ENCODE measurements around the gene STAT4.

STAT4 gene

GRCh38 chr2:191029280-191029950, 121.4 kb downstream of the STAT4 start:
- Histone ChIP-seq H3K9me3 (ENCODE audit: control insufficient read depth in 2 of 2, low read length in 2 of 2) (no peaks in the 10 kb centered on the region), H3K9ac (ENCODE audit: low read length in 2 of 2) (no peak overlapping the region), H3K27ac (ENCODE audit: low read length) (no peak overlapping the region), H3K4me1 (ENCODE audit: control insufficient read depth, insufficient read depth, low read length) (no peaks in the 10 kb centered on the region), H3K36me3 (ENCODE audit: control insufficient read depth in 2 of 2, insufficient read depth in 2 of 2, low read length in 2 of 2) (no peaks in the 10 kb centered on the region), H3K27me3 (ENCODE audit: control insufficient read depth in 1 of 2, insufficient read depth in 2 of 2, low read length in 2 of 2) (no peaks in the 10 kb centered on the region), H3K4me3 (ENCODE audit: low read length in 2 of 2) (no peak overlapping the region)

DNA sequence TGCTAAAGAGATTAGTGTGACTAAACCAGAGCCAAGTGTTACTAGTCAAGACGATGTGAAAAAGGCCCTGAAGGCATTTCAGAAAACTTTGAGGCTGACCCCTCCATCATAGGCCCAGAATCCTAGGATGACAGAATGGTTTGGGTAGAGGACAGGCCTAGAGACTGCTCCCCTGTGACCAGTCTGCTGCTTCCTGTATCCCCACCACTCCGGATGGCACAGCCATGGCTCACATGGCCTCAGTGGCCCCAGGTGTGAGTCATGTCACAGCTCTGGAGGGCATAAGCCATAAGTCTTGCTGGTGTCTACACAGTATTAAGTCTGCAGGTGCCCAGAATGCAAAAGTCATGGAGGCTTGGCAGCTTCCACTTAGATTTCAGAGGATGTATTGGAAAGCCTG, 124.4 kb downstream of the STAT4 start:
- Histone ChIP-seq H3K9me3 (ENCODE audit: control insufficient read depth in 2 of 2, low read length in 2 of 2) (no peaks in the 10 kb centered on the region), H3K27me3 (ENCODE audit: control insufficient read depth in 1 of 2, insufficient read depth in 2 of 2, low read length in 2 of 2) (no peaks in the 10 kb centered on the region), H3K4me1 (ENCODE audit: control insufficient read depth, insufficient read depth, low read length) (no peaks in the 10 kb centered on the region), H3K36me3 (ENCODE audit: control insufficient read depth in 2 of 2, insufficient read depth in 2 of 2, low read length in 2 of 2) (no peaks in the 10 kb centered on the region), H3K4me3 (ENCODE audit: low read length in 2 of 2) (no peak overlapping the region), H3K27ac (ENCODE audit: low read length) (no peak overlapping the region), H3K9ac (ENCODE audit: low read length in 2 of 2) (no peak overlapping the region)

GRCh38 chr2:191025135-191025534, 125.7 kb downstream of the STAT4 start:
- Histone ChIP-seq H3K27ac (ENCODE audit: low read length) (no peak overlapping the region), H3K4me1 (ENCODE audit: control insufficient read depth, insufficient read depth, low read length) (peaks cover 2% of the 10 kb centered on the region), H3K36me3 (ENCODE audit: control insufficient read depth in 2 of 2, insufficient read depth in 2 of 2, low read length in 2 of 2) (no peaks in the 10 kb centered on the region)

GRCh38 chr2:191023235-191023679, 127.5 kb downstream of the STAT4 start:
- Histone ChIP-seq H3K4me1 (ENCODE audit: control insufficient read depth, insufficient read depth, low read length) (peaks cover 2% of the 10 kb centered on the region), H3K27ac (ENCODE audit: low read length) (no peak overlapping the region), H3K36me3 (ENCODE audit: control insufficient read depth in 2 of 2, insufficient read depth in 2 of 2, low read length in 2 of 2) (no peaks in the 10 kb centered on the region), H3K9me3 (ENCODE audit: control insufficient read depth in 2 of 2, low read length in 2 of 2) (no peaks in the 10 kb centered on the region), H3K9ac (ENCODE audit: low read length in 2 of 2) (no peak overlapping the region), H3K4me3 (ENCODE audit: low read length in 2 of 2) (no peak overlapping the region), H3K27me3 (ENCODE audit: control insufficient read depth in 1 of 2, insufficient read depth in 2 of 2, low read length in 2 of 2) (no peaks in the 10 kb centered on the region)

More at GRCh38 chr2:191025135-191025534, 125.7 kb downstream of the STAT4 start:
- no peaks in the 10 kb centered on the region for H3K9me3 ChIP-seq (ENCODE audit: control insufficient read depth in 2 of 2, low read length in 2 of 2)
- no peaks in the 10 kb centered on the region for H3K27me3 ChIP-seq (ENCODE audit: control insufficient read depth in 1 of 2, insufficient read depth in 2 of 2, low read length in 2 of 2)
- H3K4me3 ChIP-seq (ENCODE audit: low read length in 2 of 2) = no peak overlapping the region
- H3K9ac ChIP-seq (ENCODE audit: low read length in 2 of 2) = no peak overlapping the region

GRCh38 chr2:191020742-191021381, 129.9 kb downstream of the STAT4 start:
- no peaks in the 10 kb centered on the region for H3K9me3 ChIP-seq (ENCODE audit: control insufficient read depth in 2 of 2, low read length in 2 of 2)
- H3K27me3 ChIP-seq (ENCODE audit: control insufficient read depth in 1 of 2, insufficient read depth in 2 of 2, low read length in 2 of 2) = no peaks in the 10 kb centered on the region
- H3K4me3 ChIP-seq (ENCODE audit: low read length in 2 of 2) = peak overlapping the region; percentile 78 to 89
- peaks cover 2% of the 10 kb centered on the region for H3K4me1 ChIP-seq (ENCODE audit: control insufficient read depth, insufficient read depth, low read length)
- H3K9ac ChIP-seq (ENCODE audit: low read length in 2 of 2) = peak overlapping the region; percentile 78 to 81
- no peaks in the 10 kb centered on the region for H3K36me3 ChIP-seq (ENCODE audit: control insufficient read depth in 2 of 2, insufficient read depth in 2 of 2, low read length in 2 of 2)
- H3K27ac ChIP-seq (ENCODE audit: low read length) = peak overlapping the region; percentile 82

DNA sequence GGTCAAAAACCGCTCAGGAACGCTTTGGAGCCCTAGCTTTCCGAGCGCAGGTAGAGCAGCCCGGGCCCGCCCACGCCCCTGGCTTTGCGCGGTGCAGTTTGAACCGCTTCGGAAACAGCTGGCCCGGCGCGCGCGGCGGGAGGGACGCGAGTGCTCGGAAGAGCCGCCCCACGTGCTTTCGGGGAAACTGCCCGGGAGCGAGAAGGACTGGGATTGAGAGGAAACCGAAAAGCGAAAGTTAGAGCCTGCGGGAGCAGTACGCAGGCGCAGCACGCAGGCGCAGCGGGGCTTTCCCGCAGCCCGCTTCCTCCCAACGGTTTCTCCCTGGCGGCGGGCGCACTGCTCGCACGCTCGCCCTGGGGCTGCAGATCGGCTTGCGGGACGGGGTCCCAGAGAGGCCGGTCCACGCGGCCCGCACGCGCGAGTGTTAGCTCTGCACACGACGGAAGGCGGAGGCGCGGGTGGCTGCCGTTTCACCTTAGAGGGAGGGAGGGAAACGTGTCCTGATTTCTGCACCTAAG, 130.5 kb downstream of the STAT4 start:
- H3K36me3 ChIP-seq (ENCODE audit: control insufficient read depth in 2 of 2, insufficient read depth in 2 of 2, low read length in 2 of 2) = no peaks in the 10 kb centered on the region
- H3K27ac ChIP-seq (ENCODE audit: low read length) = peak overlapping the region; percentile 82
- H3K27me3 ChIP-seq (ENCODE audit: control insufficient read depth in 1 of 2, insufficient read depth in 2 of 2, low read length in 2 of 2) = no peaks in the 10 kb centered on the region
- peak overlapping the region; percentile 78 to 89 for H3K4me3 ChIP-seq (ENCODE audit: low read length in 2 of 2)
- no peaks in the 10 kb centered on the region for H3K9me3 ChIP-seq (ENCODE audit: control insufficient read depth in 2 of 2, low read length in 2 of 2)
- peaks cover 2% of the 10 kb centered on the region for H3K4me1 ChIP-seq (ENCODE audit: control insufficient read depth, insufficient read depth, low read length)
- H3K9ac ChIP-seq (ENCODE audit: low read length in 2 of 2) = peak overlapping the region; percentile 78 to 81

GRCh38 chr2:191019376-191019775, 131.4 kb downstream of the STAT4 start:
- Histone ChIP-seq H3K27me3 (ENCODE audit: control insufficient read depth in 1 of 2, insufficient read depth in 2 of 2, low read length in 2 of 2) (no peaks in the 10 kb centered on the region), H3K4me3 (ENCODE audit: low read length in 2 of 2) (no peak overlapping the region), H3K36me3 (ENCODE audit: control insufficient read depth in 2 of 2, insufficient read depth in 2 of 2, low read length in 2 of 2) (no peaks in the 10 kb centered on the region), H3K9ac (ENCODE audit: low read length in 2 of 2) (no peak overlapping the region), H3K4me1 (ENCODE audit: control insufficient read depth, insufficient read depth, low read length) (peaks cover 7% of the 10 kb centered on the region), H3K9me3 (ENCODE audit: control insufficient read depth in 2 of 2, low read length in 2 of 2) (no peaks in the 10 kb centered on the region), H3K27ac (ENCODE audit: low read length) (no peak overlapping the region)

GRCh38 chr2:191018643-191019119, 132.1 kb downstream of the STAT4 start:
- peaks cover 7% of the 10 kb centered on the region for H3K4me1 ChIP-seq (ENCODE audit: control insufficient read depth, insufficient read depth, low read length)
- H3K4me3 ChIP-seq (ENCODE audit: low read length in 2 of 2) = no peak overlapping the region
- no peaks in the 10 kb centered on the region for H3K9me3 ChIP-seq (ENCODE audit: control insufficient read depth in 2 of 2, low read length in 2 of 2)
- H3K27me3 ChIP-seq (ENCODE audit: control insufficient read depth in 1 of 2, insufficient read depth in 2 of 2, low read length in 2 of 2) = no peaks in the 10 kb centered on the region
- H3K36me3 ChIP-seq (ENCODE audit: control insufficient read depth in 2 of 2, insufficient read depth in 2 of 2, low read length in 2 of 2) = no peaks in the 10 kb centered on the region
- H3K9ac ChIP-seq (ENCODE audit: low read length in 2 of 2) = no peak overlapping the region
- no peak overlapping the region for H3K27ac ChIP-seq (ENCODE audit: low read length)

- Histone ChIP-seq H3K36me3 (ENCODE audit: control insufficient read depth in 2 of 2, insufficient read depth in 2 of 2, low read length in 2 of 2) (no peaks in the 10 kb centered on the region), H3K27ac (ENCODE audit: low read length) (no peak overlapping the region), H3K9ac (ENCODE audit: low read length in 2 of 2) (no peak overlapping the region), H3K9me3 (ENCODE audit: control insufficient read depth in 2 of 2, low read length in 2 of 2) (no peaks in the 10 kb centered on the region), H3K4me1 (ENCODE audit: control insufficient read depth, insufficient read depth, low read length) (peaks cover 12% of the 10 kb centered on the region), H3K27me3 (ENCODE audit: control insufficient read depth in 1 of 2, insufficient read depth in 2 of 2, low read length in 2 of 2) (no peaks in the 10 kb centered on the region), H3K4me3 (ENCODE audit: low read length in 2 of 2) (no peak overlapping the region)
These were observed 132.7 kb downstream of the STAT4 start for GRCh38 chr2:191018048-191018447.

GRCh38 chr2:191015831-191016230, 135.0 kb downstream of the STAT4 start:
- H3K27ac ChIP-seq (ENCODE audit: low read length) = no peak overlapping the region
- H3K4me1 ChIP-seq (ENCODE audit: control insufficient read depth, insufficient read depth, low read length) = peaks cover 26% of the 10 kb centered on the region
- H3K9ac ChIP-seq (ENCODE audit: low read length in 2 of 2) = no peak overlapping the region

DNA sequence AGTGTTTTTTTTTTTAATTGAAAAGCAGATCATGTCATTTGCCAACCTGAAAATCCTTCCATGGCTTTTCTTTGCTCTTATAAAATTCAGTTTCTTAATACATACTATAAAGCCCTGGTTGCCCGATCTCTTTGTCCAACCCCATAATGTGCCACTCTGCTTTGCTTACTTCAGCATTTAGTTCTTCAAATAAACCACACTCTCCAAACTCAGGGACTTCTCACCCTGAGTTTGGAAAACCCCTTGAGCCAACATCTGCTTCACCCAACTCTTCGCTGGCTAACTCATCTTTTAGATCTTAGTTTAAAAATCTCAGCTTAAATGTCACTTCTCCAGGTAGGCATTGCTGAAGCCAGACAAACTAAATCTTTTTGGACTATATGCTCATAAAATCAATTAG, 135.6 kb downstream of the STAT4 start:
- Histone ChIP-seq H3K9me3 (ENCODE audit: control insufficient read depth in 2 of 2, low read length in 2 of 2) (no peaks in the 10 kb centered on the region), H3K36me3 (ENCODE audit: control insufficient read depth in 2 of 2, insufficient read depth in 2 of 2, low read length in 2 of 2) (peaks cover 0 to 6% of the 10 kb centered on the region in 2 donors), H3K27ac (ENCODE audit: low read length) (no peak overlapping the region), H3K4me3 (ENCODE audit: low read length in 2 of 2) (no peak overlapping the region), H3K27me3 (ENCODE audit: control insufficient read depth in 1 of 2, insufficient read depth in 2 of 2, low read length in 2 of 2) (no peaks in the 10 kb centered on the region), H3K9ac (ENCODE audit: low read length in 2 of 2) (no peak overlapping the region), H3K4me1 (ENCODE audit: control insufficient read depth, insufficient read depth, low read length) (peaks cover 24% of the 10 kb centered on the region)

More at GRCh38 chr2:191015831-191016230, 135.0 kb downstream of the STAT4 start:
- Histone ChIP-seq H3K4me3 (ENCODE audit: low read length in 2 of 2) (no peak overlapping the region), H3K36me3 (ENCODE audit: control insufficient read depth in 2 of 2, insufficient read depth in 2 of 2, low read length in 2 of 2) (peaks cover 0 to 6% of the 10 kb centered on the region in 2 donors), H3K9me3 (ENCODE audit: control insufficient read depth in 2 of 2, low read length in 2 of 2) (no peaks in the 10 kb centered on the region), H3K27me3 (ENCODE audit: control insufficient read depth in 1 of 2, insufficient read depth in 2 of 2, low read length in 2 of 2) (no peaks in the 10 kb centered on the region)
